SK-N-SH (cell line): ENCODE results near the gene FBXW11. TPM values are rescaled to one million over a fixed set of nuclear protein-coding genes. Genes with fewer than 3 reads are reported as not detected.

Experiments used
- CTCF ChIA-PET: fragments of 300-600, 350-600 bp; formaldehyde crosslinking; extraction: SDS; loops from one replicate; lab custom pipeline; 2021; lab: Yijun Ruan, JAX
- POLR2A ChIA-PET: fragments of 350-600 bp; sonication (Branson Sonifier 250); formaldehyde crosslinking; extraction: SDS; loops from one replicate; lab custom pipeline; 2020; ENCODE audit warnings: antibody characterized with exemption, inconsistent platforms; lab: Yijun Ruan, JAX
- DNase-seq: peaks from one replicate; pipeline ENCODE4 v3.0.0; 2012
- H2AFZ ChIP-seq: fragments of 200-600 bp; sonication (generic); 2 replicates; pipeline ENCODE4 v1.8.1; 2016; ENCODE audit warnings: antibody characterized with exemption, mild to moderate bottlenecking, low read depth
- H3F3A ChIP-seq: fragments of 200-600 bp; sonication (generic); replicated peaks from 2 replicates; pipeline ENCODE3; 2016; ENCODE audit warnings: antibody characterized with exemption, mild to moderate bottlenecking; ENCODE audit not compliant: insufficient read depth
- H3K27ac ChIP-seq, 2 experiments: fragments of 200-500 bp in 1 of 2; fragments of 200-600 bp in 1 of 2; sonication (Bioruptor generic) in 1 of 2; sonication (generic), shearing (Covaris generic) in 1 of 2; 2 replicates each; pipeline versions ENCODE4 v1.5.1 to v1.6.1; 2014 to 2016; ENCODE audit warnings: low read depth in 2 of 2, inconsistent platforms in 1 of 2, low read length in 1 of 2, mild to moderate bottlenecking in 1 of 2, mixed read lengths in 1 of 2
- H3K27me3 ChIP-seq: fragments of 200-600 bp; sonication (generic), shearing (Covaris generic); 2 replicates; pipeline ENCODE4 v1.6.1; 2016; ENCODE audit warnings: mixed run types; ENCODE audit not compliant: insufficient read depth
- H3K36me3 ChIP-seq, 2 experiments: fragments of 200-500 bp in 1 of 2; fragments of 200-600 bp in 1 of 2; sonication (Bioruptor generic) in 1 of 2; sonication (generic) in 1 of 2; replicated peaks in 1 of 2; 2 replicates each; pipeline versions ENCODE3 to v1.5.1; 2014 to 2016; ENCODE audit warnings: low read length in 1 of 2, mild to moderate bottlenecking in 1 of 2; ENCODE audit not compliant: insufficient read depth in 2 of 2, control insufficient read depth in 1 of 2
- H3K4me1 ChIP-seq, 2 experiments: fragments of 200-500 bp in 1 of 2; fragments of 200-600 bp in 1 of 2; sonication (Bioruptor generic) in 1 of 2; sonication (generic), shearing (Covaris generic) in 1 of 2; 2 replicates each; pipeline versions ENCODE4 v1.5.1 to v1.6.1; 2014 to 2016; ENCODE audit warnings: low read depth in 1 of 2, low read length in 1 of 2, mixed run types in 1 of 2; ENCODE audit not compliant: insufficient read depth in 2 of 2, control insufficient read depth in 1 of 2
- H3K4me2 ChIP-seq: fragments of 200-600 bp; sonication (generic), shearing (Covaris generic); 2 replicates; pipeline ENCODE4 v1.6.1; 2017; ENCODE audit warnings: mixed run types
- H3K4me3 ChIP-seq, 2 experiments: fragments of 200-500 bp in 1 of 2; fragments of 200-600 bp in 1 of 2; sonication (Bioruptor generic) in 1 of 2; sonication (generic), shearing (Covaris generic) in 1 of 2; 2 replicates each; pipeline versions ENCODE4 v1.5.1 to v1.8.1; 2014 to 2016; ENCODE audit warnings: low read depth in 2 of 2, inconsistent platforms in 1 of 2, low read length in 1 of 2, mild to moderate bottlenecking in 1 of 2, mixed read lengths in 1 of 2, moderate library complexity in 1 of 2
- H3K79me2 ChIP-seq: fragments of 200-600 bp; sonication (generic); 2 replicates; pipeline ENCODE4 v1.8.1; 2017; ENCODE audit warnings: mild to moderate bottlenecking; ENCODE audit not compliant: insufficient read depth
- H3K9ac ChIP-seq: fragments of 200-600 bp; sonication (generic); 2 replicates; pipeline ENCODE4 v1.6.1; 2017; ENCODE audit warnings: mixed run types
- H3K9me2 ChIP-seq: fragments of 200-600 bp; sonication (generic); 2 replicates; pipeline ENCODE4 v1.6.1; 2017; ENCODE audit warnings: mixed run types
- H3K9me3 ChIP-seq: fragments of 200-600 bp; sonication (generic); 2 replicates; pipeline ENCODE4 v1.6.1; 2017; ENCODE audit warnings: mixed run types, mild to moderate bottlenecking, moderate library complexity
- H4K20me1 ChIP-seq: fragments of 200-600 bp; sonication (generic); 2 replicates; pipeline ENCODE4 v1.6.1; 2017; ENCODE audit warnings: mild to moderate bottlenecking, mixed run types; ENCODE audit not compliant: insufficient read depth
- CTCF ChIP-seq: fragments of 200-600 bp; sonication (generic); IDR thresholded peaks from 2 replicates; pipeline ENCODE4 v1.6.1; 2017; ENCODE audit warnings: antibody characterized with exemption, mild to moderate bottlenecking, moderate library complexity
- FOSL2 ChIP-seq: IDR thresholded peaks from 2 replicates; pipeline ENCODE4 v1.4.0; 2012; ENCODE audit warnings: low read depth, mild to moderate bottlenecking, moderate library complexity, borderline replicate concordance
- FOXJ3 ChIP-seq: sonication (generic); formaldehyde crosslinking; IDR thresholded peaks from 2 replicates; pipeline ENCODE4 v1.5.1; 2020; ENCODE audit warnings: mild to moderate bottlenecking, missing genetic modification reagents
- GABPA ChIP-seq: IDR thresholded peaks from 2 replicates; pipeline ENCODE4 v1.4.0; 2012; ENCODE audit warnings: low read depth, mild to moderate bottlenecking
- GATA2 ChIP-seq: sonication (generic); formaldehyde crosslinking; IDR thresholded peaks from 2 replicates; pipeline ENCODE4 v1.5.0; 2020; ENCODE audit warnings: mild to moderate bottlenecking, missing genetic modification reagents
- MAX ChIP-seq: IDR thresholded peaks from 2 replicates; pipeline ENCODE4 v1.4.0; 2012; ENCODE audit warnings: low read depth
- MXI1 ChIP-seq: IDR thresholded peaks from 2 replicates; pipeline ENCODE4 v1.6.1; 2012; ENCODE audit warnings: mild to moderate bottlenecking, low read depth, low read length, improper control_type of control experiment
- NFIC ChIP-seq: IDR thresholded peaks from 2 replicates; pipeline ENCODE4 v1.4.0; 2012; ENCODE audit warnings: borderline replicate concordance
- NRF1 ChIP-seq: IDR thresholded peaks from 2 replicates; pipeline ENCODE4 v1.6.1; 2012; ENCODE audit warnings: low read depth, mild to moderate bottlenecking, low read length
- RAD21 ChIP-seq: IDR thresholded peaks from 2 replicates; pipeline ENCODE4 v1.6.1; 2012; ENCODE audit warnings: mild to moderate bottlenecking, low read length
- RCOR1 ChIP-seq: fragments of 150-350 bp; IDR thresholded peaks from 2 replicates; pipeline ENCODE4 v1.6.1; 2017; ENCODE audit warnings: antibody characterized with exemption, low read length
- REST ChIP-seq: IDR thresholded peaks from 2 replicates; pipeline ENCODE4 v1.6.1; 2012; ENCODE audit warnings: mild to moderate bottlenecking, low read depth, low read length, moderate library complexity
- RFX5 ChIP-seq: IDR thresholded peaks from 2 replicates; pipeline ENCODE4 v1.6.1; 2012; ENCODE audit warnings: mild to moderate bottlenecking, improper control_type of control experiment, low read length
- YY1 ChIP-seq: IDR thresholded peaks from 2 replicates; pipeline ENCODE4 v1.4.0; 2012; ENCODE audit warnings: low read depth, mild to moderate bottlenecking
- ZBTB33 ChIP-seq: IDR thresholded peaks from 2 replicates; pipeline ENCODE4 v1.4.0; 2012; ENCODE audit warnings: low read depth, borderline replicate concordance
- WGBS: methylation state at CpG from one replicate; pipeline ENCODE4 v1.1.6; 2017; ENCODE audit warnings: low lambda C conversion rate; 5-methylcytosine and 5-hydroxymethylcytosine counted together
- polyA plus RNA-seq, 3 experiments: library from polyadenylated mRNA; depleted of rRNA; stranded (reverse); fragments of >200 nt; gene quantifications; 2 replicates each; pipeline ENCODE4 v1.2.3, GENCODE V29; 2012
- TF ChIP-seq, protein P1 (sequence below): IDR thresholded peaks from 2 replicates; pipeline ENCODE4 v1.4.0; 2012; ENCODE audit warnings: low read depth, borderline replicate concordance

Gene FBXW11
- polyA plus RNA-seq, 1 of the 3 experiments (the other 2 are of a cell fraction), result 37.5 TPM

DNA sequence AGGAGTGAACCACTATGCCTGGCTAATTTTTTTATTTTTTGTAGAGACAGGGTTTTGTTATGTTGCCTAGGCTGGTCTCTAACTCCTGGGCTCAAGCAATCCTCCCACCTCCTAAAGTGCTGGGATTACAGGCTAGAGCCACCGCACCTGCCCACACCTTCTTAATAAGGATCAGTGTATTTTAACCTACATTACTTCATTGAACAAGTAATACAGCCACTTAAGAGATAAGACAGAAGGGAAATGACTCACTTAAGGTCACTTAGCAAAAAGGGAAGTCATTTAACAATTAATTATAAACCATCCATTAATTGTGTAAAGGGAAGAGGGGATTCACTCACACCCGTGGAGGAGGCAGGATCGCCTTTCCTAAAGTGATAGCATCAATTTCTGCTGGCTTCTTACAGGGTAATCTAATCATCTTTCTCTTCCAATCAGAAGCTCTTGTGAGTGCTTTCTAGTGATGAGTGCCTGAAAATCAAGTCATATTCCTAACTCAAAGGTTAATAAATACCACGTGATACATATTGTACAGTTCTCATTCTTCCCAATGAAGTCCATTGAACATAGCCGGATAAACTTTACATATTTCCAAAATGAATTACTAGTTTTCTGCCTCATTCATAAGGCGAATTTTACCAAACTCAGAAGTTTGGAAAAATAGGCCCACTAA is 3.5 kb downstream of the FBXW11 start (continued):
- TF ChIP-seq RFX5, result no peak
- TF ChIP-seq MAX, result no peak
- no peak for TF ChIP-seq NFIC

DNA sequence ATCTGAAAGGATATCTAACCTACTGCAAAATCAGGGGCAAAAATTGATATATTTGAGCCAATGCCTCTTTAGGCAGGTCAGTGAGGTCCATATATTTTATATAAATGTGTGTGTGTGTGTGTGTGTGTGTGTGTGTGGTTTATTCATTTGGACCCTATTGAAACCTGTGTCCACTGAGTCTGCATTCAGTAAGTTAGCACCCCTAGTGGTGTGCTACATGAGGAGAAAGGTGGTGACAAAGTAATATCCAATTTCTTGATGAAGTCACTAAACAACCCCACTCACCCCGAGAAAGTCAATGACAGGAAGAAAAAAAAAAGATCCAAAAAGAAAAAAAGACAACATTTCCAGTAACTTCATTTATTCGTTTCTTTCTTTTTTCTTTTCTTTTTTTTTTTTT is 4.1 kb downstream of the FBXW11 start:
- peaks cover 83% of the 10 kb centered on the region for H4K20me1 ChIP-seq
- H3K9me2 ChIP-seq, result no peaks in the 10 kb centered on the region
- H3K79me2 ChIP-seq, result peaks cover 96% of the 10 kb centered on the region
- CTCF ChIA-PET, result no interaction called here
- H3F3A ChIP-seq, result peaks cover 6% of the 10 kb centered on the region
- H3K4me1 ChIP-seq, result peaks cover 17% of the 10 kb centered on the region in 2 experiments
- H3K36me3 ChIP-seq, result peaks cover 0 to 3% of the 10 kb centered on the region in 2 experiments
- TF ChIP-seq RCOR1 (no peak), ZBTB33 (no peak), GATA2 (CRISPR knock-in tag) (no peak), NFIC (no peak), FOSL2 (no peak), CTCF (peak; percentile 58), MXI1 (no peak), YY1 (no peak), FOXJ3 (no peak), NRF1 (no peak), REST (no peak), GABPA (no peak), RAD21 (peak; percentile 38; the same call in 1 of the 2 replicates)
- TF ChIP-seq, protein P1, sequence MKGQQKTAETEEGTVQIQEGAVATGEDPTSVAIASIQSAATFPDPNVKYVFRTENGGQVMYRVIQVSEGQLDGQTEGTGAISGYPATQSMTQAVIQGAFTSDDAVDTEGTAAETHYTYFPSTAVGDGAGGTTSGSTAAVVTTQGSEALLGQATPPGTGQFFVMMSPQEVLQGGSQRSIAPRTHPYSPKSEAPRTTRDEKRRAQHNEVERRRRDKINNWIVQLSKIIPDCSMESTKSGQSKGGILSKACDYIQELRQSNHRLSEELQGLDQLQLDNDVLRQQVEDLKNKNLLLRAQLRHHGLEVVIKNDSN, result no peak
- TF ChIP-seq, all 33 proteins: peak for 2
- no peaks in the 10 kb centered on the region for H3K9me3 ChIP-seq
- no peak overlapping the region for H3K4me2 ChIP-seq
- H3K4me3 ChIP-seq, result no peak overlapping the region; a peak in 1 of 4 replicates
- H3K27ac ChIP-seq, result no peak overlapping the region
- POLR2A ChIA-PET, result no interaction called here
- no peak overlapping the region for H3K9ac ChIP-seq
- DNase-seq, result peak; percentile 50
- 55% methylated on average over 2 of the region's 2 CpGs for WGBS
- no peaks in the 10 kb centered on the region for H3K27me3 ChIP-seq
- H2AFZ ChIP-seq, result no peak overlapping the region
